Gastroesophageal sphincter (tissue), 4 donors: ENCODE data around the gene DUS4L. TPM values are rescaled to one million over a fixed set of nuclear protein-coding genes. Genes with fewer than 3 reads are reported as not detected.
A peak's percentile ranks its signal among the peaks of the same experiment; 100 is the strongest.

ENCODE experiments used
- ATAC-seq: fragments of 150-250 bp; one replicate; pipeline ENCODE4 v1.9.1; 2016; ENCODE audit warnings: mild to moderate bottlenecking, moderate library complexity
- H3K27ac ChIP-seq, 4 donors: fragments of 200-600 bp; sonication (generic) in 3 of 4; 1 replicate in 3 of 4; 2 replicates in 1 of 4; pipeline ENCODE4 v1.5.1; 2016 to 2019
- H3K27me3 ChIP-seq: fragments of 200-600 bp; sonication (generic); one replicate; pipeline ENCODE4 v1.5.1; 2019
- H3K36me3 ChIP-seq, 2 donors: fragments of 200-600 bp; sonication (generic); one replicate each; pipeline ENCODE4 v1.5.1; 2019; ENCODE audit warnings: control low read depth in 1 of 2
- H3K4me1 ChIP-seq, 3 donors: fragments of 200-600 bp; sonication (generic); 1 replicate in 2 of 3; 2 replicates in 1 of 3; pipeline ENCODE4 v1.5.1; 2016 to 2019; ENCODE audit warnings: control low read depth in 2 of 3
- H3K4me3 ChIP-seq, 2 donors: fragments of 200-600 bp; sonication (generic); one replicate each; pipeline ENCODE4 v1.5.1; 2019; ENCODE audit warnings: mild to moderate bottlenecking in 1 of 2, moderate library complexity in 1 of 2
- H3K9me3 ChIP-seq, 3 donors: fragments of 200-600 bp; sonication (generic); one replicate each; pipeline ENCODE4 v1.5.1; 2017 to 2019; ENCODE audit warnings: control low read depth in 2 of 3
- CTCF ChIP-seq, 4 experiments: fragments of 200-600 bp in 2 of 4; fragments of 450-650 bp in 2 of 4; sonication (generic) in 1 of 4; IDR thresholded peaks; one replicate each; pipeline ENCODE4 v1.5.1; 2017 to 2019; ENCODE audit warnings: antibody characterized with exemption in 4 of 4, mild to moderate bottlenecking in 2 of 4, moderate library complexity in 2 of 4
- EP300 ChIP-seq: sonication (generic); formaldehyde crosslinking; IDR thresholded peaks from one replicate; pipeline ENCODE4 v1.6.1; 2017; ENCODE audit warnings: antibody characterized with exemption, mild to moderate bottlenecking
- POLR2A ChIP-seq, 2 donors: fragments of 450-650 bp; IDR thresholded peaks; one replicate each; pipeline ENCODE4 v1.6.1; 2017; ENCODE audit warnings: antibody characterized with exemption in 2 of 2, mild to moderate bottlenecking in 2 of 2, moderate library complexity in 1 of 2
- POLR2AphosphoS5 ChIP-seq: sonication (generic); formaldehyde crosslinking; IDR thresholded peaks from one replicate; pipeline ENCODE4 v1.6.1; 2017; ENCODE audit warnings: antibody characterized with exemption
- WGBS, 2 donors: methylation state at CpG; one replicate each; pipeline ENCODE4 v1.1.5; 2018; ENCODE audit warnings: low coverage in 1 of 2; 5-methylcytosine and 5-hydroxymethylcytosine counted together
- small RNA-seq, 4 donors: library from RNA; depleted of rRNA; stranded (forward); fragments of <200 nt; gene quantifications; one replicate each; pipeline ENCODE3, GENCODE V24; 2016
- total RNA-seq, 4 donors: library from RNA; depleted of rRNA; stranded (reverse); fragments of >200 nt; gene quantifications; one replicate each; pipeline ENCODE4 v1.1.0, GENCODE V29; 2016

DUS4L gene
- total RNA-seq, 4 donors from 2014 or later = 4.0 to 14.8 (median 6.7) TPM

GRCh38 chr7:107622429-107622828, 58.7 kb downstream of the DUS4L start:
- H3K36me3 ChIP-seq = peaks cover 0 to 31% of the 10 kb centered on the region in 2 donors
- 57 to 59% methylated on average over 1 of the region's 1 CpG for WGBS, 2 donors
- no peaks in the 10 kb centered on the region for H3K9me3 ChIP-seq
- peaks cover 0 to 4% (median 0%) of the 10 kb centered on the region in 3 donors for H3K4me1 ChIP-seq
- H3K4me3 ChIP-seq = no peak overlapping the region
- H3K27me3 ChIP-seq = no peaks in the 10 kb centered on the region
- peak; percentile 78 for ATAC-seq
- H3K27ac ChIP-seq = no peak overlapping the region
- TF ChIP-seq CTCF (IDR thresholded peaks at IDR 0.05) = no peak
- peak; percentile 16 for TF ChIP-seq POLR2AphosphoS5
- no peak for TF ChIP-seq POLR2A (IDR thresholded peaks at IDR 0.05)

- H3K4me1 ChIP-seq = peaks cover 0 to 4% (median 0%) of the 10 kb centered on the region in 3 donors
- no peaks in the 10 kb centered on the region for H3K9me3 ChIP-seq
- H3K27ac ChIP-seq = no peak overlapping the region
- H3K27me3 ChIP-seq = no peaks in the 10 kb centered on the region
- TF ChIP-seq POLR2A (IDR thresholded peaks at IDR 0.05) (no peak), POLR2AphosphoS5 (no peak), CTCF (IDR thresholded peaks at IDR 0.05) (no peak), EP300 (no peak)
- no peak for ATAC-seq
- no peak overlapping the region for H3K4me3 ChIP-seq
- H3K36me3 ChIP-seq = peaks cover 0 to 27% of the 10 kb centered on the region in 2 donors
- WGBS, 2 donors = 56 to 73% methylated on average over 2 of the region's 2 CpGs
Observed at GRCh38 chr7:107622894-107623293, 59.1 kb downstream of the DUS4L start.

- TF ChIP-seq POLR2AphosphoS5 (no peak), EP300 (no peak), POLR2A (IDR thresholded peaks at IDR 0.05) (no peak)
- WGBS, 2 donors = 86 to 96% methylated on average over 4 of the region's 4 CpGs
- ATAC-seq = no peak
- Histone ChIP-seq H3K9me3 (no peaks in the 10 kb centered on the region), H3K27ac (no peak overlapping the region), H3K4me3 (no peak overlapping the region), H3K36me3 (peaks cover 0 to 15% of the 10 kb centered on the region in 2 donors), H3K4me1 (peaks cover 0 to 4% (median 0%) of the 10 kb centered on the region in 3 donors), H3K27me3 (no peaks in the 10 kb centered on the region)
Observed at GRCh38 chr7:107627002-107627401, 63.2 kb downstream of the DUS4L start.

Small RNA genes lying within 50 kb of the gene (small RNA-seq; reads per million reads assigned to genes)
- 0 reads per million in 4 donors for gene RF01233

Other genes starting within 250 kb of the DUS4L start
- not detected for gene GPR22, start 93.9 kb upstream of the DUS4L start, total RNA-seq
- 10 to 100 TPM; 31.6 to 50.4 (median 41.1) TPM for gene COG5, start 51 bp upstream of the DUS4L start, total RNA-seq
- 100 to 1,000 TPM; 125 to 199 (median 136) TPM for gene BCAP29, start 16.3 kb downstream of the DUS4L start, total RNA-seq
- gene SLC26A4, start 96.9 kb downstream of the DUS4L start, total RNA-seq = 1 to 10 TPM in 2 of 4 donors, under 1 TPM in 2; 0.42 to 6.1 (median 1.4) TPM
- gene CBLL1, start 180.2 kb downstream of the DUS4L start, total RNA-seq = 10 to 100 TPM; 42.8 to 65.8 (median 53.8) TPM
- 10 to 100 TPM in 2 of 4 donors, 1 to 10 TPM in 1, under 1 TPM in 1; 0.81 to 13.1 (median 8.6) TPM for gene SLC26A3, start 239.3 kb downstream of the DUS4L start, total RNA-seq